ENCODE results near the gene LRRC1.

Gene LRRC1

GRCh38 chr6:53794720-53795339 is at the start of gene LRRC1 (continued):
- TF ChIP-seq KLF17 (tag by site-specific recombination; IDR thresholded peaks at IDR 0.05) (peak; percentile 70; the same call in 1 of the 2 replicates), ZNF501 (tag by site-specific recombination; IDR thresholded peaks at IDR 0.05) (0 out of 2 replicates have a peak, but pooled peaks have one; percentile 12), KLF7 (tag by site-specific recombination; IDR thresholded peaks at IDR 0.05; ENCODE audit: borderline replicate concordance) (peak; percentile 92), ZNF596 (tag by site-specific recombination; IDR thresholded peaks at IDR 0.05) (0 out of 2 replicates have a peak, but pooled peaks have one; percentile 3), GLIS1 (tag by site-specific recombination; IDR thresholded peaks at IDR 0.05) (0 out of 2 replicates have a peak, but pooled peaks have one; percentile 8), ZNF362 (tag by site-specific recombination; IDR thresholded peaks at IDR 0.05) (no peak), ZNF341 (tag by site-specific recombination; IDR thresholded peaks at IDR 0.05; ENCODE audit: low read depth) (0 out of 2 replicates have a peak, but pooled peaks have one; percentile 26)

- no peak overlapping the region for H3K4me3 ChIP-seq (ENCODE audit: low read depth, low read length)
- H3K4me1 ChIP-seq (ENCODE audit: control insufficient read depth, insufficient read depth, low read length): no peaks in the 10 kb centered on the region
- H3K36me3 ChIP-seq (ENCODE audit: control insufficient read depth in 2 of 2, insufficient read depth in 1 of 2, low read length in 2 of 2): no peaks in the 10 kb centered on the region
- no peaks in the 10 kb centered on the region for H3K9me3 ChIP-seq (ENCODE audit: control insufficient read depth, insufficient read depth, low read depth, low read length)
- ChIA-PET CTCF (interaction anchor here (0.5 to 2.8 kb wide), 7 partner anchors 11 to 254 kb away, joined by 3 to 13 read pairs (median 3); no protein-coding TSS in a partner anchor), POLR2A (no interaction called here)
- H3K27ac ChIP-seq (ENCODE audit: extremely low read depth, low read depth, low read length): no peak overlapping the region
- TF ChIP-seq ZBTB49 (tag by site-specific recombination; IDR thresholded peaks at IDR 0.05; ENCODE audit: low read depth) (no peak), HOXA7 (CRISPR knock-in tag; IDR thresholded peaks at IDR 0.05; ENCODE audit: borderline replicate concordance) (no peak), GFI1B (tag by site-specific recombination; IDR thresholded peaks at IDR 0.05) (no peak), ZNF391 (tag by site-specific recombination; IDR thresholded peaks at IDR 0.05; ENCODE audit: borderline replicate concordance, low read depth) (no peak), ZNF558 (tag by site-specific recombination; IDR thresholded peaks at IDR 0.05) (no peak), ZNF416 (tag by site-specific recombination; IDR thresholded peaks at IDR 0.05) (no peak), ZNF580 (tag by site-specific recombination; IDR thresholded peaks at IDR 0.05) (no peak), IKZF3 (tag by site-specific recombination; IDR thresholded peaks at IDR 0.05) (no peak), ZNF138 (tag by site-specific recombination; IDR thresholded peaks at IDR 0.05; ENCODE audit: borderline replicate concordance) (no peak), SETDB1 (IDR thresholded peaks at IDR 0.05; ENCODE audit: insufficient read length, low read length) (no peak), ZNF433 (tag by site-specific recombination; IDR thresholded peaks at IDR 0.05; ENCODE audit: low read depth) (no peak), CTCF (tag by site-specific recombination; IDR thresholded peaks at IDR 0.05) (no peak), REST (tag by site-specific recombination; IDR thresholded peaks at IDR 0.05) (no peak), MZF1 (tag by site-specific recombination; IDR thresholded peaks at IDR 0.05; ENCODE audit: borderline replicate concordance) (no peak), ZNF660 (tag by site-specific recombination; IDR thresholded peaks at IDR 0.05) (no peak), ZNF2 (tag by site-specific recombination; IDR thresholded peaks at IDR 0.05) (no peak), PRDM1 (tag by site-specific recombination; IDR thresholded peaks at IDR 0.05) (no peak)
Observed at GRCh38 chr6:53746442-53747103, 48.2 kb upstream of the LRRC1 start.

All from HEK293 (cell line).